Fibroblast of lung (primary cell): ENCODE data around the gene OR52L1. TPM values are rescaled to one million over a fixed set of nuclear protein-coding genes. Genes with fewer than 3 reads are reported as not detected.

Source experiments
- DNase-seq, 2 donors: peaks; one replicate each; pipeline versions ENCODE4 v3.0.0 to v3.0.0-alpha.2; 2010; ENCODE audit warnings: low read depth in 2 of 2
- H2AFZ ChIP-seq: 2 replicates; pipeline ENCODE4 v1.5.1; 2012; ENCODE audit warnings: low read length, control low read depth, inconsistent platforms
- H3K27ac ChIP-seq: 2 replicates; pipeline ENCODE4 v1.5.1; 2011; ENCODE audit warnings: low read length, control low read depth; ENCODE audit not compliant: insufficient read depth
- H3K27me3 ChIP-seq: 2 replicates; pipeline ENCODE4 v1.5.1; 2011; ENCODE audit warnings: mild to moderate bottlenecking, low read length; ENCODE audit not compliant: control insufficient read depth, insufficient read depth
- H3K36me3 ChIP-seq: 2 replicates; pipeline ENCODE4 v1.5.1; 2011; ENCODE audit warnings: low read length; ENCODE audit not compliant: control insufficient read depth, insufficient read depth
- H3K4me1 ChIP-seq: 2 replicates; pipeline ENCODE4 v1.5.1; 2011; ENCODE audit warnings: low read length; ENCODE audit not compliant: control insufficient read depth, insufficient read depth; ENCODE audit errors: extremely low read depth
- H3K4me2 ChIP-seq: 2 replicates; pipeline ENCODE4 v1.5.1; 2011; ENCODE audit warnings: low read length, control low read depth; ENCODE audit not compliant: insufficient read depth; ENCODE audit errors: extremely low read depth
- H3K4me3 ChIP-seq, 4 experiments: fragments of 200-600 bp in 1 of 4; sonication (generic) in 1 of 4; replicated peaks in 1 of 4; 2 replicates each; pipeline ENCODE4 v1.5.1; 2011 to 2016; ENCODE audit warnings: low read length in 4 of 4, low read depth in 3 of 4, mild to moderate bottlenecking in 3 of 4, control low read depth in 2 of 4, inconsistent platforms in 1 of 4, mixed read lengths in 1 of 4; ENCODE audit not compliant: insufficient read depth in 1 of 4; ENCODE audit errors: control extremely low read depth in 1 of 4
- H3K79me2 ChIP-seq: 2 replicates; pipeline ENCODE4 v1.5.1; 2012; ENCODE audit warnings: mild to moderate bottlenecking, low read length, inconsistent platforms; ENCODE audit not compliant: control insufficient read depth, insufficient read depth
- H3K9ac ChIP-seq: 2 replicates; pipeline ENCODE4 v1.5.1; 2011; ENCODE audit warnings: mild to moderate bottlenecking, low read length, control low read depth; ENCODE audit not compliant: insufficient read depth
- H3K9me3 ChIP-seq: 2 replicates; pipeline ENCODE4 v1.5.1; 2012; ENCODE audit warnings: low read depth, low read length; ENCODE audit not compliant: control insufficient read depth, insufficient read depth
- H4K20me1 ChIP-seq: 2 replicates; pipeline ENCODE4 v1.5.1; 2011; ENCODE audit warnings: low read length; ENCODE audit not compliant: control insufficient read depth, insufficient read depth; ENCODE audit errors: extremely low read depth
- CTCF ChIP-seq, 2 donors: IDR thresholded peaks in 1 of 2; conservative IDR thresholded peaks in 1 of 2; 1 replicate in 1 of 2; 2 replicates in 1 of 2; pipeline ENCODE4 v1.5.1; 2011 to 2012; ENCODE audit warnings: low read length in 2 of 2, control low read depth in 1 of 2, inconsistent platforms in 1 of 2, low read depth in 1 of 2, mild to moderate bottlenecking in 1 of 2
- EZH2 ChIP-seq: IDR thresholded peaks from 2 replicates; pipeline ENCODE4 v1.5.1; 2012; ENCODE audit warnings: low read length, control low read depth, mild to moderate bottlenecking; ENCODE audit errors: missing control alignments
- polyA plus RNA-seq, 2 donors: library from polyadenylated mRNA; depleted of rRNA in 1 of 2; stranded (reverse) in 1 of 2; unstranded in 1 of 2; fragments of >200 nt; gene quantifications; 2 replicates each; pipeline ENCODE4 v1.2.1, GENCODE V29; 2011 to 2012; ENCODE audit warnings: missing spikeins in 1 of 2
- total RNA-seq: library from RNA; depleted of rRNA; stranded (reverse); fragments of >200 nt; gene quantifications from 2 replicates; pipeline ENCODE4 v1.2.1, GENCODE V29; 2014

The OR52L1 gene
- total and polyA plus RNA-seq, 2 donors (not counting 1 experiment from before 2014, with no cell fraction given) = not detected

GRCh38 chr11:5973530-5973929 lies 13.3 kb downstream of the OR52L1 start:
- Histone ChIP-seq H3K4me3 (no peak overlapping the region), H3K27ac (no peak overlapping the region), H3K4me2 (no peak overlapping the region), H4K20me1 (no peaks in the 10 kb centered on the region), H2AFZ (no peak overlapping the region), H3K36me3 (no peaks in the 10 kb centered on the region), H3K9me3 (no peaks in the 10 kb centered on the region), H3K4me1 (no peaks in the 10 kb centered on the region), H3K79me2 (no peaks in the 10 kb centered on the region), H3K27me3 (no peaks in the 10 kb centered on the region), H3K9ac (no peak overlapping the region)
- no peak for TF ChIP-seq CTCF (conservative IDR thresholded peaks at IDR 0.05 in 1 of 2, IDR thresholded peaks at IDR 0.05 in 1 of 2; ENCODE audit: low read depth in 1 of 2, low read length in 2 of 2)
- no peak for TF ChIP-seq EZH2
- DNase-seq = no peak

- Histone ChIP-seq H2AFZ (no peak within 1 kb of the TSS), H3K9ac (no peak within 1 kb of the TSS), H3K9me3 (no peaks in the 10 kb centered on the region), H3K4me2 (no peak within 1 kb of the TSS), H3K27me3 (no peaks in the 10 kb centered on the region), H3K4me3 (no peak within 1 kb of the TSS), H3K36me3 (no peaks in the 10 kb centered on the region), H3K27ac (no peak within 1 kb of the TSS), H3K4me1 (no peaks in the 10 kb centered on the region), H4K20me1 (no peaks in the 10 kb centered on the region), H3K79me2 (no peaks in the 10 kb centered on the region)
- TF ChIP-seq EZH2 (no peak), CTCF (conservative IDR thresholded peaks at IDR 0.05 in 1 of 2, IDR thresholded peaks at IDR 0.05 in 1 of 2; ENCODE audit: low read depth in 1 of 2, low read length in 2 of 2) (no peak)
- DNase-seq = no peak
These were observed 18.4 kb downstream of the OR52L1 start, which contains the start of gene OR56A5 for GRCh38 chr11:5968394-5968793. Gene OR56A5, minus strand, starts transcription at chr11:5968494. Its CDS starts 0 bp downstream, at chr11:5968494.

GRCh38 chr11:5967708-5968107 lies 19.1 kb downstream of the OR52L1 start:
- DNase-seq = no peak
- Histone ChIP-seq H3K9ac (no peak overlapping the region), H3K9me3 (no peaks in the 10 kb centered on the region), H3K79me2 (no peaks in the 10 kb centered on the region), H3K4me2 (no peak overlapping the region), H2AFZ (no peak overlapping the region), H3K4me1 (no peaks in the 10 kb centered on the region), H3K36me3 (no peaks in the 10 kb centered on the region), H3K27me3 (no peaks in the 10 kb centered on the region), H3K4me3 (no peak overlapping the region), H4K20me1 (no peaks in the 10 kb centered on the region), H3K27ac (no peak overlapping the region)
- TF ChIP-seq CTCF (conservative IDR thresholded peaks at IDR 0.05 in 1 of 2, IDR thresholded peaks at IDR 0.05 in 1 of 2; ENCODE audit: low read depth in 1 of 2, low read length in 2 of 2) (no peak), EZH2 (no peak)
